NCI-H524 treated with DMSO at 0.1 percent for 48 hours (cell line): ENCODE measurements around the gene GREB1.

ENCODE experiments used
- DNase-seq: peaks from one replicate; lab custom pipeline; 2025; lab: John Stamatoyannopoulos, UW

The GREB1 gene

GRCh38 chr2:11602563-11603204 lies 68.8 kb downstream of the GREB1 start:
- DNase-seq: no peak

GRCh38 chr2:11610624-11611242 lies 76.9 kb downstream of the GREB1 start:
- DNase-seq: no peak

- no peak for DNase-seq
These were observed 77.4 kb downstream of the GREB1 start for GRCh38 chr2:11611251-11611650.

GRCh38 chr2:11612553-11613215 lies 78.8 kb downstream of the GREB1 start:
- DNase-seq: no peak

GRCh38 chr2:11613297-11613696 lies 79.5 kb downstream of the GREB1 start:
- no peak for DNase-seq

GRCh38 chr2:11615209-11615608 lies 81.4 kb downstream of the GREB1 start:
- DNase-seq: no peak

- no peak for DNase-seq
These were observed 82.3 kb downstream of the GREB1 start for GRCh38 chr2:11616097-11616687.

GRCh38 chr2:11616851-11617415 lies 83.1 kb downstream of the GREB1 start:
- no peak for DNase-seq

GRCh38 chr2:11617527-11617926 lies 83.7 kb downstream of the GREB1 start:
- no peak for DNase-seq

- DNase-seq: no peak
These were observed 84.3 kb downstream of the GREB1 start for GRCh38 chr2:11617984-11618707.

- no peak for DNase-seq
These were observed 84.8 kb downstream of the GREB1 start for GRCh38 chr2:11618708-11619062.

- DNase-seq: no peak
These were observed 87.6 kb downstream of the GREB1 start for GRCh38 chr2:11621410-11621809.

GRCh38 chr2:11622611-11623010 lies 88.8 kb downstream of the GREB1 start:
- no peak for DNase-seq

- DNase-seq: no peak
These were observed 91.0 kb downstream of the GREB1 start for GRCh38 chr2:11624893-11625292.

- no peak for DNase-seq
These were observed 91.8 kb downstream of the GREB1 start for GRCh38 chr2:11625671-11626070.

- no peak for DNase-seq
These were observed 94.8 kb downstream of the GREB1 start for GRCh38 chr2:11628675-11629074.

GRCh38 chr2:11629215-11629614 lies 95.4 kb downstream of the GREB1 start:
- no peak for DNase-seq

- no peak for DNase-seq
These were observed 96.0 kb downstream of the GREB1 start for GRCh38 chr2:11629851-11630250.

- no peak for DNase-seq
These were observed 97.0 kb downstream of the GREB1 start for GRCh38 chr2:11630855-11631254.

- DNase-seq: no peak
These were observed 97.6 kb downstream of the GREB1 start for GRCh38 chr2:11631462-11631861.

- DNase-seq: no peak
These were observed 100.2 kb downstream of the GREB1 start for GRCh38 chr2:11633923-11634478.

- DNase-seq: no peak
These were observed 100.7 kb downstream of the GREB1 start for GRCh38 chr2:11634584-11634983.
